Naive thymus-derived CD8-positive, alpha-beta T cell (primary cell): ENCODE measurements around the gene BUD13. TPM values are rescaled to one million over a fixed set of nuclear protein-coding genes. Genes with fewer than 3 reads are reported as not detected.
A peak's percentile ranks its signal among the peaks of the same experiment; 100 is the strongest.

Source experiments
- ATAC-seq, 2 donors: fragments of 150-1000 bp; cut with Tn5 transposase in 1 of 2; sonication (Bioruptor Pico), chemical (Tn5 transposase) in 1 of 2; 1 replicate in 1 of 2; 2 replicates in 1 of 2; pipeline ENCODE4 v1.10.0; 2021; ENCODE audit warnings: mild to moderate bottlenecking in 2 of 2, moderate library complexity in 2 of 2
- POLR2A ChIA-PET: fragments of 350-600 bp; sonication (Branson Sonifier 250); formaldehyde crosslinking; loops from one replicate; lab custom pipeline; 2021; ENCODE audit warnings: antibody characterized with exemption; lab: Charles Lee
- DNase-seq, 10 donors: peaks; one replicate each; pipeline versions ENCODE4 v3.0.0 to v3.0.0-alpha.2; 2020 to 2022
- H3K27ac Mint-ChIP-seq, 10 donors: one replicate each; pipeline ENCODE4 v1.8.0; 2020 to 2022; ENCODE audit warnings: mild to moderate bottlenecking in 10 of 10, mixed read lengths in 10 of 10, moderate library complexity in 4 of 10, inconsistent platforms in 1 of 10
- H3K27me3 Mint-ChIP-seq, 5 donors: one replicate each; pipeline ENCODE4 v1.8.0; 2021 to 2022; ENCODE audit warnings: mixed read lengths in 5 of 5
- H3K36me3 Mint-ChIP-seq, 3 donors: one replicate each; pipeline ENCODE4 v1.8.0; 2020 to 2022; ENCODE audit warnings: mixed read lengths in 3 of 3, mild to moderate bottlenecking in 2 of 3, inconsistent platforms in 1 of 3
- H3K4me1 Mint-ChIP-seq, 4 donors: one replicate each; pipeline ENCODE4 v1.8.0; 2021 to 2022; ENCODE audit warnings: mixed read lengths in 4 of 4
- H3K4me3 Mint-ChIP-seq, 10 donors: one replicate each; pipeline ENCODE4 v1.8.0; 2020 to 2022; ENCODE audit warnings: mild to moderate bottlenecking in 10 of 10, mixed read lengths in 10 of 10, moderate library complexity in 6 of 10, inconsistent platforms in 1 of 10
- H3K9me3 Mint-ChIP-seq, 9 donors: one replicate each; pipeline ENCODE4 v1.8.0; 2020 to 2022; ENCODE audit warnings: mixed read lengths in 9 of 9, mild to moderate bottlenecking in 3 of 9, inconsistent platforms in 1 of 9, moderate library complexity in 1 of 9
- polyA plus RNA-seq, 3 donors: library from polyadenylated mRNA; unstranded; fragments of 300-500 nt; fragmentation: Illumina TruSeq; gene quantifications; one replicate each; pipeline ENCODE4 v1.2.3, GENCODE V29; 2021
- total RNA-seq, 8 experiments: library from RNA in 2 of 8; stranded (reverse) in 2 of 8; gene quantifications; one replicate each; pipeline ENCODE4 v1.2.3 and lab custom pipeline; 2021 to 2026

BUD13 gene
- total and polyA plus RNA-seq, 5 experiments from 2014 or later: 5.4 to 16.2 (median 14.2) TPM

DNA sequence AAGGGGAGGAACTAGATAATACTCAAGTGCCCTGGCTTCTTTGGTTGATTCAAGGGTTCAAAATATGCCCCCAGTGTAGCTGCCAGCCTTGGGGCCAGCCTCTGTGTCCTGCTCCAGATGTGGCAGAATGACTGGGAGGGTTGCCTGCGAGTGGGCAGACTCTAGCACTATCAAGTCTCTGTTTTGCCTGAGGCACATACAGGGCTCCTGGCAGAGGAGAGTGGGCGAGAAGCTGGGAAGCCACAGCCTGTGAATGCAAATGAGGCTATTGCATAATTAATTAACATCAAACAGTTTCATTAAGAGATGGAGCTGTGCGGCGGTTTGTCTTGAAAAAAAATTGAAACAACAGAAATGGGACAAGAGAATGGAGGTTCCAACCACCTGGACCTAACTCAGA lies 50.8 kb downstream of the BUD13 start:
- Mint-ChIP-seq H3K27ac (peak overlapping the region in 1 of 10 donors; percentile 71), H3K27me3 (peaks cover 0 to 22% (median 7%) of the 10 kb centered on the region in 5 donors), H3K36me3 (no peaks in the 10 kb centered on the region), H3K4me1 (no peaks in the 10 kb centered on the region), H3K9me3 (no peaks in the 10 kb centered on the region), H3K4me3 (no peak overlapping the region)
- ATAC-seq: no peak
- POLR2A ChIA-PET: no interaction called here
- no peak for DNase-seq

DNA sequence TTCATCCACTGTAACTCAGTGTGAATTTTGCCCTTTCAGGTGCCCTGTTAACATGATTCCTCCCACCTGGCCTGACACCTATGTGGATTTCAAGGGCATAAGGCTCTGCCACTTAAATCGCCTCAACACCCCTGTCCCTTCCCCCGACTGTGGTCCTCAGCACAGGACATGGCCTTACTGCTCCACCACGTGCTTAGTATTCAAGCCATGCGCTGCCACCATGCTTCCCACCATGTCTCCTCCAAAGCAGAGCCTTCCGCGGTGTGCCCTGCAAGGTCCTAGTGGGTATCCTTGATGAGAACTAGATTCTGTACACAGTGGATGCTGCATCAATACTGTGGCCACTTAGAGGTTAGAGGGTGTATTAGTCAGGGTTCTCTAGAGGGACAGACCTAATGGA lies 51.9 kb downstream of the BUD13 start:
- Mint-ChIP-seq H3K27me3 (peaks cover 0 to 22% (median 5%) of the 10 kb centered on the region in 5 donors), H3K9me3 (no peaks in the 10 kb centered on the region), H3K4me3 (no peak overlapping the region), H3K36me3 (no peaks in the 10 kb centered on the region), H3K4me1 (no peaks in the 10 kb centered on the region), H3K27ac (peak overlapping the region in 1 of 10 donors; percentile 3)
- POLR2A ChIA-PET: no interaction called here
- no peak for ATAC-seq
- no peak for DNase-seq

DNA sequence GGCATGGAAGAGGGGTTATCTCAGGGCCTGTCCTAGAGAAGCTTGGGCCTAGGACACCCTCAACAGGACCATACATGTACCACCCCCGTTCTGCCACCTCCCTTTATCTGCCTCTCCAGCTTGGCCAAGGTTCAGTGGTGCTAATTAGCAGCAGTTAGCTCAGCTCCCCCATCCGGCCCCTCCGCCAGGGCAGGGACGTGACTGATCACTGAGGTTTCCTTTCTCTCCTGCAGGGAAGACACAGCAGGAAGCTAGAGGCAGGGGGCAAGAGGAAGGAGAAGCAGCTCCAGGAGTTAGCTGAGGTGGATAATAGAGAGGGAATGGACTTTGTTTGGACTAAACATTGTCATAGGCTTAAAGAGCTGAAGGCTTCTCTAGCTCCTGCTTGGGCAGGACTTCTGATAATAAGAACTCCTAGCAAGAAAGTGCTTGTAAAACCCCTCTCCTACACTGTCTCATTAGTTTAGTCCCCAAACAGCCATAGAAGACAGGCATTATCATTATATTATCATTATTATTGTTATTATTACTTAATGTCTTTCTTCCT lies 53.8 kb downstream of the BUD13 start:
- Mint-ChIP-seq H3K27ac (no peak overlapping the region), H3K4me3 (no peak overlapping the region), H3K9me3 (no peaks in the 10 kb centered on the region), H3K27me3 (peaks cover 2 to 22% (median 12%) of the 10 kb centered on the region in 5 donors), H3K4me1 (no peaks in the 10 kb centered on the region), H3K36me3 (no peaks in the 10 kb centered on the region)
- POLR2A ChIA-PET: no interaction called here
- ATAC-seq: no peak
- DNase-seq: no peak

- H3K27ac Mint-ChIP-seq: peak overlapping the region in 1 of 10 donors; percentile 22
- peaks cover 5 to 30% (median 11%) of the 10 kb centered on the region in 5 donors for H3K27me3 Mint-ChIP-seq
These were observed 56.2 kb downstream of the BUD13 start for GRCh38 chr11:116716621-116717020.

DNA sequence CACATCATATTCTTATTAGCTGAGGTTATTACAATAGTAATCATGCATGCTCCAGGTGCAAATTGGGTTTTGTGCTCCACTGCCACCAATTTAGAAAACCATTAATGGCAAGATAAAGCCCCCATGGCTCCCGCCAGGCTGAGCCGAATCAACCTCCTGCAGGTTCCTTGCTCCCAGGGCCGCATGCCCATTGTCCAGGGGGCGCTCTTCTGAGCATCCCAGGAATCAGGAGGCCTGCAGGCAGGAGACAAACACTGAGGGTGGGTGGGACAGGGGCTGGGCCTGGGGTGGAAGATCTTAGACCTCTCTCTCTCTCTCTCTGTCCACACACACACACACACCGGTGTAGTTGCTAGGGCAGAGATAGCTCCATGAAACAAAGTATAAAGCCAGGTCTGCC lies 57.4 kb downstream of the BUD13 start:
- no peaks in the 10 kb centered on the region for H3K9me3 Mint-ChIP-seq
- POLR2A ChIA-PET: no interaction called here
- H3K27me3 Mint-ChIP-seq: peaks cover 7 to 34% (median 19%) of the 10 kb centered on the region in 5 donors
- ATAC-seq (no peak), DNase-seq (no peak)
- H3K27ac Mint-ChIP-seq: no peak overlapping the region
- no peaks in the 10 kb centered on the region for H3K36me3 Mint-ChIP-seq
- H3K4me3 Mint-ChIP-seq: no peak overlapping the region
- no peaks in the 10 kb centered on the region for H3K4me1 Mint-ChIP-seq

More at GRCh38 chr11:116716621-116717020, 56.2 kb downstream of the BUD13 start:
- Mint-ChIP-seq H3K9me3 (no peaks in the 10 kb centered on the region), H3K4me3 (no peak overlapping the region), H3K36me3 (no peaks in the 10 kb centered on the region), H3K4me1 (no peaks in the 10 kb centered on the region)
- ATAC-seq (no peak), DNase-seq (no peak)
- POLR2A ChIA-PET: no interaction called here

- no peak overlapping the region for H3K4me3 Mint-ChIP-seq
- POLR2A ChIA-PET: interaction anchor here (0.6 kb wide), 1 partner anchor 513 kb away, joined by 4 read pairs; no protein-coding TSS in a partner anchor
- H3K27me3 Mint-ChIP-seq: peaks cover 7 to 35% (median 22%) of the 10 kb centered on the region in 5 donors
- ATAC-seq (no peak), DNase-seq (no peak)
- H3K4me1 Mint-ChIP-seq: no peaks in the 10 kb centered on the region
- H3K36me3 Mint-ChIP-seq: no peaks in the 10 kb centered on the region
- peak overlapping the region in 1 of 10 donors; percentile 71 for H3K27ac Mint-ChIP-seq
- no peaks in the 10 kb centered on the region for H3K9me3 Mint-ChIP-seq
These were observed 57.9 kb downstream of the BUD13 start for GRCh38 chr11:116714902-116715301.

DNA sequence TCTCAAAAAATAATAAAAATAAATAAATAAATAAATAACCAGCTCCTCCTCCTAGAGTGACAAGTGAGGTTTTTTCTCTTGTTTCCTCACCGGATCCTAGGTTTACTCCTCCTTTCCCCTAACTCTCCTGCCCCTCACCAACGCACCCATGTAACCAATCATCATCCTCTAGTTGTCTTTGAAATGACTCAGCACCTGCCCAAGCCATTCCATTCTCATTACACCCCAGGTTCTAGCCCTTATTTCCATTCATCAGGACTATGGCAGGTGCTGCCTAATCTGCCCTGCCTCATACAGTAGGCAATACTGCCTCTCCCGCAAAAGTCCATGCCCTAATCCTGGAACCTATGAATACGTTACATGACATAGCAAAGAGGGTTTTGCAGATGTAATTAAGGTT lies 60.4 kb downstream of the BUD13 start:
- peaks cover 12 to 48% (median 29%) of the 10 kb centered on the region in 5 donors for H3K27me3 Mint-ChIP-seq
- no peaks in the 10 kb centered on the region for H3K9me3 Mint-ChIP-seq
- POLR2A ChIA-PET: no interaction called here
- H3K27ac Mint-ChIP-seq: no peak overlapping the region
- no peak for ATAC-seq
- H3K4me3 Mint-ChIP-seq: no peak overlapping the region
- H3K36me3 Mint-ChIP-seq: no peaks in the 10 kb centered on the region
- peaks cover 0 to 2% (median 0%) of the 10 kb centered on the region in 4 donors for H3K4me1 Mint-ChIP-seq
- no peak for DNase-seq

DNA sequence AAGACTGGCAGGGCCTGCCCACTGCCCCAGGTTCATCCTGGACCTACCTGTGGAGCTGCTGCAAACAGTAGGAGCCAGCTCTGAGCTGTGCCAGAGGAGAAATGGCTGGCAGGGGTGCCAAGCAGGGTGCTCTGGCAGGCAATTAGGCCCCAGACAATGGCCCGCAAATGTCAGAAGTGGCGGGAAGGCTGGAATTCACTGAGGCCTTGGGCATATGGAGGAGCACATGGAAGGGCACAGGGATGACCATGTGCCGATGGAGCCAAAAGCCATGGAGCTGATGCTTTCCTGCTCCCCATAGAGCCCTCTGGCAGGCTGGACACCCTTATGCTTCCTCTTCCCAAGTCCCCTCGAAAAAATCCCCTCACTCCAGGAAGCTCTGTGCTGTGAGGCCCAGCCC lies 62.0 kb downstream of the BUD13 start:
- Mint-ChIP-seq H3K9me3 (no peaks in the 10 kb centered on the region), H3K4me1 (peaks cover 0 to 3% (median 1%) of the 10 kb centered on the region in 4 donors), H3K4me3 (no peak overlapping the region)

DNA sequence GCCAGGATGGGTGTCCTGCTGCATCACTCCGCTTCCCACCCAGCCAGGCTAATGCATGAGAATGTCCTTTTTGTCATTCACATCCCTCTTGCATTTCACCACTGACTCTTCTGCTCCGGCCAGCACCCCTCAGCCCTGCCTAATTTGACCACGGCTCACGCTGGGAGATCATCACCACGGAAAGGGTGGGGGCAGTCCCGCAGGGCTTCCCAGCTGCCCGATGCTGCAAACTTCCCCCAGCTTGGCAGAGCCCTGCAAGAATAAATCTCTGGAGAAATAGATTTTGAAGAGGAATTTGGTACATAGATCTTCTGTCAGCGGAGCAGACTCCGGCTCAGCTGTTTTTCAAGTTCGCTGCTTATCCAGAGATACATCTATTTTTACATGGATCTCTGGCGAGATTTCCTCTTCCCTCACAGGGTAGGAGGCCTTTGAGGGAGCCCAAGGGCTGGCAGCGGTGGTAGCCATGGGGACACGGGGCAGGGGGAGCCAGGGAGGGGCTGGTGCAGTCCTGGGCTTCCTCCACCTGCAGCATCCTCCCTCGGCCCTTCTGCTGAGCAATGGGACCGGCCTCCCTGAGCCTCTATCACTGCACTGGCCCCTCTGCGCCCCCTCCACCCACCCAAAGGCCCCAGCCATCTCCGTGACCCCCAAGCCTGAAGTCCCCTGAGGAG lies 62.6 kb downstream of the BUD13 start:
- Mint-ChIP-seq H3K9me3 (no peaks in the 10 kb centered on the region), H3K27ac (peak overlapping the region in 1 of 10 donors; percentile 15), H3K4me3 (no peak overlapping the region), H3K27me3 (peaks cover 12 to 48% (median 33%) of the 10 kb centered on the region in 5 donors), H3K36me3 (no peaks in the 10 kb centered on the region), H3K4me1 (peaks cover 0 to 3% (median 1%) of the 10 kb centered on the region in 4 donors)
- POLR2A ChIA-PET: no interaction called here
- DNase-seq (no peak), ATAC-seq (no peak)

More for the DNA sequence above, 62.0 kb downstream of the BUD13 start:
- POLR2A ChIA-PET: no interaction called here
- DNase-seq (no peak), ATAC-seq (no peak)
- peak overlapping the region in 1 of 10 donors; percentile 65 for H3K27ac Mint-ChIP-seq
- no peaks in the 10 kb centered on the region for H3K36me3 Mint-ChIP-seq
- H3K27me3 Mint-ChIP-seq: peaks cover 12 to 48% (median 33%) of the 10 kb centered on the region in 5 donors

- Mint-ChIP-seq H3K4me3 (no peak overlapping the region), H3K4me1 (peaks cover 0 to 5% (median 1%) of the 10 kb centered on the region in 4 donors), H3K27me3 (peaks cover 14 to 40% (median 38%) of the 10 kb centered on the region in 5 donors), H3K36me3 (no peaks in the 10 kb centered on the region), H3K27ac (no peak overlapping the region), H3K9me3 (no peaks in the 10 kb centered on the region)
- POLR2A ChIA-PET: interaction anchor here (0.7 kb wide), 1 partner anchor 166 kb away, joined by 3 read pairs; no protein-coding TSS in a partner anchor
- ATAC-seq (no peak), DNase-seq (no peak)
These were observed 65.0 kb downstream of the BUD13 start for GRCh38 chr11:116707746-116708145.

GRCh38 chr11:116707161-116707629 lies 65.6 kb downstream of the BUD13 start:
- DNase-seq (no peak), ATAC-seq (no peak)
- peaks cover 0 to 5% (median 1%) of the 10 kb centered on the region in 4 donors for H3K4me1 Mint-ChIP-seq
- POLR2A ChIA-PET: no interaction called here
- H3K9me3 Mint-ChIP-seq: no peaks in the 10 kb centered on the region
- no peak overlapping the region for H3K27ac Mint-ChIP-seq
- no peaks in the 10 kb centered on the region for H3K36me3 Mint-ChIP-seq
- no peak overlapping the region for H3K4me3 Mint-ChIP-seq
- H3K27me3 Mint-ChIP-seq: peaks cover 12 to 36% (median 33%) of the 10 kb centered on the region in 5 donors

GRCh38 chr11:116703421-116703820 lies 69.4 kb downstream of the BUD13 start:
- POLR2A ChIA-PET: no interaction called here
- H3K9me3 Mint-ChIP-seq: no peaks in the 10 kb centered on the region
- no peak overlapping the region for H3K27ac Mint-ChIP-seq
- peaks cover 3 to 16% (median 9%) of the 10 kb centered on the region in 5 donors for H3K27me3 Mint-ChIP-seq
- H3K4me3 Mint-ChIP-seq: no peak overlapping the region
- DNase-seq (no peak), ATAC-seq (no peak)
- no peaks in the 10 kb centered on the region for H3K36me3 Mint-ChIP-seq
- peaks cover 0 to 3% (median 1%) of the 10 kb centered on the region in 4 donors for H3K4me1 Mint-ChIP-seq

GRCh38 chr11:116702772-116703385 lies 69.9 kb downstream of the BUD13 start:
- peaks cover 4 to 20% (median 12%) of the 10 kb centered on the region in 5 donors for H3K27me3 Mint-ChIP-seq
- H3K4me3 Mint-ChIP-seq: no peak overlapping the region
- no peaks in the 10 kb centered on the region for H3K36me3 Mint-ChIP-seq
- ATAC-seq (no peak), DNase-seq (no peak)
- H3K4me1 Mint-ChIP-seq: peaks cover 0 to 3% (median 1%) of the 10 kb centered on the region in 4 donors
- no peaks in the 10 kb centered on the region for H3K9me3 Mint-ChIP-seq
- POLR2A ChIA-PET: no interaction called here
- H3K27ac Mint-ChIP-seq: peak overlapping the region in 1 of 10 donors; percentile 47
